ENCODE data around the gene NR3C2.

The NR3C2 gene

DNA sequence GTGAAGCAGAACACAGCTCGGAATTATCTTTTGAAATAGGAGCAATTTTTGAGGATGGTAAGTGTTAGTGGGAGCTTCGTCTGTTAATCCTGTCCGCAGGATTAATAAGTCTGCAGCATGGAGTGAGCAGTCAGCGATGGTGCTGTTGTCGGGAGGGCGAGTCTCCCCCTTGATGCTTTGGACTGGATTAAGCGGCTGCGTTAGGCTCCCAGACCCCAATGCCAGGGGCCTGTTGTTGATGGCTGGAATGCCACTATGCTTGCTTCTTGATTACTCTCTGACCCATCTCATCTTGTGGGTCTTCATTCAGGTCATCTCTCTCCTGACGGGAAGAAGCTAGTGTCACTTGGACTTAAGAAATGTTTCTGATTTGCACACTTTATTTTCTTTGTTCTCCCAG lies 377.8 kb downstream of the NR3C2 start:
- Mint-ChIP-seq H3K27ac (no peak overlapping the region), H3K9me3 (no peaks in the 10 kb centered on the region), H3K4me1 (peaks cover 27% of the 10 kb centered on the region), H3K4me3 (no peak overlapping the region), H3K36me3 (peaks cover 13% of the 10 kb centered on the region)
- no peak for ATAC-seq
- DNase-seq (ENCODE audit: low spot score in 2 of 2): no peak

DNA sequence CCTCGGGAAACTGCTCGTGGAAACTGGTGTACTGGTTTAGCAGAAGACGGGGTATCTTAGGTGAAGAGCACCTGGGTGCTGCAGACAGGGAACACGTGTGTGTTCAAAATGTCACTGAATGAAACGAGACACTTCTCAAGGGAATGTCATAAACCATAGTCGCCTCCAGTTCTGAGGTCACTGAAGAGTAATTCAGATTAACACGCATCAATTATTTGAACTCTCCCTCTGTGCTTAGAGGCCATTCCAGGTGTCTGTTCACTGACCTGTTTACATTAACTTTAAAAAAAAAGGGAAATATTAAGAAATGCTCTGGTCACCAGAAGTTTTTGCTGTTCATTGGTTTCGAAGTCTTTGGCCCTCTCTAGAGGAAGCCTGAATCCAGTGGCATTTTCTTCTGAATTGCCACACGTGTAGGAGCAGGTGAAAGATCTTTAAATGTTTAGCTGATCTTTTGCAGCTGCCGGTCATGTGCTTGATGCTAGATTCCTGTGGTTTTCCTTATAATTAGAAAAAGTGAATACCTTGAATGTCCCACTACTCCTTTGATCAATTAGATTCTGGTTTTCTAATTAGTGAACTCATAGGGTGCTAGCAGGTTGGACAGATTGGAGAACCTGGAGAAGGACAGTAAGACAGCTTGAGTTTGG lies 379.8 kb downstream of the NR3C2 start:
- no peak overlapping the region for H3K4me3 Mint-ChIP-seq
- no peak overlapping the region for H3K27ac Mint-ChIP-seq
- ATAC-seq (no peak), DNase-seq (ENCODE audit: low spot score in 2 of 2) (no peak)
- no peaks in the 10 kb centered on the region for H3K9me3 Mint-ChIP-seq
- peaks cover 47% of the 10 kb centered on the region for H3K4me1 Mint-ChIP-seq
- peaks cover 13% of the 10 kb centered on the region for H3K36me3 Mint-ChIP-seq

DNA sequence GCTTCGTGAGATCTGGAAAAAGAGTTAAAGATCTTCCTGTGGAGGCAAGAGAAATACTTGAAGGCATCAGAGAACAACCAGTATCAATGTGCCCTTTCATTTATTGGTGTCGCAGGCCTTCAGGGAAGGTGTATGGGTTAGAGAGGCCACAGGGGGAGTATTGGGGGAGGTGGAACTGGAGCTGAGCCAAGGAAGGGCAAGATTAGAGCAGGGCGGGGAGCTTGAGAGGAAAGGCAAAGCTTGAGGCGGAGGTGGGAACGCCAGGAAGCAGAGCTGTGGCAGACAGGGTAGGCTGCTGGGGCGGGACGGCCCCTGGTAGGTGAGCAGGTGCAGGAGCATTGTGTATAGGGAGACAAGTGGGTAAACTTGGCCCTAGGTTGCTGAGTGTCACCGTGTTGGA lies 380.4 kb downstream of the NR3C2 start:
- Mint-ChIP-seq H3K4me3 (no peak overlapping the region), H3K9me3 (no peaks in the 10 kb centered on the region), H3K27ac (peak overlapping the region; percentile 36), H3K36me3 (peaks cover 13% of the 10 kb centered on the region), H3K4me1 (peaks cover 53% of the 10 kb centered on the region)
- ATAC-seq: no peak
- DNase-seq (ENCODE audit: low spot score in 2 of 2): no peak

DNA sequence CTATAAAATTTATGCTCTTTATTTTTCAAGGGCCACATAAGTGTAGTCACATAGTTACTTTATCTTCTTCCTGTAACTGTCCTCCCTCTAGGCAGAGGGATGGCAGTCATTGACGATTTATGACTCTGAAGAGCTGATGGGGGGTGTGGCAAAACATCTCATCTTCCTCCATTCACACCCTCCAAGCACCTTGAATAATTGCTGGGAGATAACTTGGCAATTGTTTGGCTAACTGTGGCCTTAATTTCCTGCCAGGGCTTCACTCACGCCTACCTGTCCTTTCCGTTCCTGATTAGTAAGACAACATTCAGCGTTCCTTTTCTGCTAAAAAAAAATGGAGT lies 381.1 kb downstream of the NR3C2 start:
- Mint-ChIP-seq H3K36me3 (peaks cover 13% of the 10 kb centered on the region), H3K4me1 (peaks cover 60% of the 10 kb centered on the region), H3K9me3 (no peaks in the 10 kb centered on the region), H3K4me3 (peak overlapping the region; percentile 52), H3K27ac (peak overlapping the region; percentile 36)
- ATAC-seq: peak; percentile 27
- no peak for DNase-seq (ENCODE audit: low spot score in 2 of 2)

DNA sequence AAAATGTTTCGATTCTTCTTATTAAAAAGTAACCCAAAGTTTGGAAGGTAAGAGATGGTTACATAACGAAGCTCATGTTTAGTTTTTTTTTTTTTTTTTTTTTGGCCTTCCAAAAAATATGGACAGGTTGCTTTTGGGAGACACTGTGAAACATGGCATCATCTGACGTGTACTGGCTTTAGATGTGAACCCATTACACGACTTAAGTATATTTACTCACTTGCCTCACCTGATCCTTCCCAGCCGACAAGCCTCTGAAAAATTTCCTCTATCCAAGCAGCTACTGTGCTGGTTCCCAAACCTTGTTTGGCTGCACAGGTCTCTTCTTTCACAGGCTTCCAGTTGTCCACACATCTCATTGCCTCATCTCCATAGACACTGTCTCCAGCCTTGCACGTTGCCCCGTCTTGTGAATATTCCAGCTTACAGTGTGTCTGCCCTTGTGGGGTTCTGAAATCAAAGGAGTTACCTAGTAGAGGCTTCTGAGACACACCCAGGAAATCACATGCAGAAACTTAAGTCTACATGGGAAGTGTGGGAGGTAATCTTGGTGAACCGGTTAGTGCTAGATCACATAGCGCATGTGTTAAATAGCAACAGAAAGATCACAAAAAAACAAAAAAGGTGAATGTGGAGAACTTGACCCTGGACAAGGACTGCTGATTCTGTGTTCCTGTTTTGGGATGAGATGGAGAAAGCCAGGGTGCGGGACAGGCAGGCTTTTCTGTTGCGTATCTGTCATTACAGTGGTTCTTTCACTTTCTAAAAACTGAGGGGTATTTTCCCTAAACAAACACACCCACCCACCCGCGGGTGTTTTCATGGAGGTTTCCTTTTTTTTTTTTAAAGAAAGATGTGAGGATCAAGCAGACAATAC lies 381.7 kb downstream of the NR3C2 start:
- H3K27ac Mint-ChIP-seq: peak overlapping the region; percentile 36
- H3K9me3 Mint-ChIP-seq: no peaks in the 10 kb centered on the region
- no peak for ATAC-seq
- H3K36me3 Mint-ChIP-seq: peaks cover 13% of the 10 kb centered on the region
- H3K4me3 Mint-ChIP-seq: peak overlapping the region; percentile 52
- H3K4me1 Mint-ChIP-seq: peaks cover 66% of the 10 kb centered on the region
- no peak for DNase-seq (ENCODE audit: low spot score in 2 of 2)

DNA sequence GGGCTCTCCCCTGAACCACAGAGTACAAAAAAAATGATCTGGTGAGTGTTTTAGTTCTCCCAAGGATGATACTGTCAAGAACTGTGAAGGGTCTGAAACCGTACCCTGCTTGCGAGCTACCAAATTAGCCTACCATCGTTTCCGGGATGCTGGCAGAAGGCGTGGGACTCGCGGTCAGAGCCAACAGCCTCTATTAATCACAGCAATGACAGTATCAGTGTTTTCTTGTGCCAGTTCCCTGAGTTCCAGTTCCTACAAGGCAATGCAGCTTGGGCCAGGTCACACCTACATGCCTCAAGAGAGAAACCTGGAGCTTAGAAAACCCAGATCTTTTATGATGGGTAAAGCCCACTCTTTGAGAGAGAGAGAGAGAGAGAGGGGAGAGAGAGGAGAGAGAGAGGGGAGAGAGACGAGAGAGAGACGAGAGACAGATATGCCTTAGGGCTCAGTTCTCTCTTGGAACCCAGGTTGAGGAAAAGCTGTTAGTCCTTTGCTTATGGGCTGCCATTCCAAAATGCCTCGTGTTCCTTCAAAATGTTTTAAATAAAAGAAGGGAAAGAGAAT lies 382.5 kb downstream of the NR3C2 start:
- H3K36me3 Mint-ChIP-seq: peaks cover 7% of the 10 kb centered on the region
- peak overlapping the region; percentile 88 for H3K27ac Mint-ChIP-seq
- ATAC-seq (peak; percentile 25), DNase-seq (ENCODE audit: low spot score in 2 of 2) (no peak)
- no peaks in the 10 kb centered on the region for H3K9me3 Mint-ChIP-seq
- H3K4me1 Mint-ChIP-seq: peaks cover 66% of the 10 kb centered on the region
- H3K4me3 Mint-ChIP-seq: peak overlapping the region; percentile 52

DNA sequence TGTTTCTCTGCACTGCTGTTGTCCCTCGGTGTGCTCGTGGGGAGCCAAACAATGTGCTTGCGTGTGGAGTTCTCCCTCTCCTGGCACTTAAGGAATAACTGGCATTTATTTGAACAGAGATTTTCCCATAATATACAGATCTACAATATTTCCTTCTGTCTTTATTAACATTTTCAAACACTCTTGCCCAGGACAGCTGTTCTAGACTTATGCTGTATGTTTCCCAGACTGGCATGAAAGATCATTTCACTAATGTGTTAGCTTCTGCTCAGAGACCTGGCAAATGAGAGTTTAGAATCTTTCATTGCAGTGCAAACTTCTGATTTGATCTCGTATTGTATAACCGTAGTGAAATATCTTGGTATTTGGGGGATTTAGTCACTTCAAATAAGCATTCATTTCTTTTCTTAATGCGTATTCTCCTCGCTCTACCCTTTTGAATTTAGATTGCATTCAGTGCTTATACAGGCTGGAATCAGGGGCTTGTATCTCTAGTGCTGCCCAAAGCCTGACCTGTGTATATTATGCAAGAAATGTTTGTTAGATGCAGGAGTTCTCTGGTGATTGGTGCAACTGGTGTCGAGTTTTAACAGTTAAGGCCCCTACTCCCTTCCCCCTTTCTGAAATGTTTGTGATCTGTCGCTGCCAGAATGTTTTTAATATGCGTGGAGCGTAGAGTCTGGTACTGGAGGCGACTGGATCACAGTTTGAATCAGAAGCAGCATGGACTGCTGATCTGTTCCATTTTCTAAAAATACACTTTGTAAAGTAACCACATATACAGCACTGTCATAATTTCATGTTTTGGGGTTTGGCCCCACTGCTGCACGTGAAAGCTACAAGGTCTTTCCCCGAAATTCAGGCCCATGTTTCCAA lies 384.0 kb downstream of the NR3C2 start:
- peak overlapping the region; percentile 3 for H3K27ac Mint-ChIP-seq
- no peaks in the 10 kb centered on the region for H3K9me3 Mint-ChIP-seq
- ATAC-seq (peak; percentile 33), DNase-seq (ENCODE audit: low spot score in 2 of 2) (no peak)
- H3K4me3 Mint-ChIP-seq: peak overlapping the region; percentile 52
- H3K4me1 Mint-ChIP-seq: peaks cover 73% of the 10 kb centered on the region
- H3K36me3 Mint-ChIP-seq: no peaks in the 10 kb centered on the region

DNA sequence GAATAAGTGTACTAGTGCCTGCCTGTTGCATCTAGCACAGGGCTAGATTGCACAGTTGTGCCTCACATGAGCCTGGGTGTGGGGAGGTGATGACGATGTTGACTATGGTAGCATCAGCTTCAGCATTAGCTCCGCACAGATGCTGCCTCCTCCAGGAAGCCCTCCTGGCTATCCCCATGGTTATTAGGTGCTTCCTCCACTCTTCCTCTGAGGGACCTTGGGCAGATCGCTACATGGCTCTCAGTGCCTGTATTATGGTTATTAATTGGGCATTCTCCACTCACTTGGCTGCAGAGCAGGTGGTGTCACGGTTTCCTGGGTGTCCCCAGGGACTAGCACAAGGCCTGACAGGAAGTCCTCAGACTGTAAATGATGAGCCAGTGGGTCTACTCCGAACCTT lies 384.7 kb downstream of the NR3C2 start:
- no peaks in the 10 kb centered on the region for H3K36me3 Mint-ChIP-seq
- DNase-seq (ENCODE audit: low spot score in 2 of 2) (no peak), ATAC-seq (no peak)
- peaks cover 80% of the 10 kb centered on the region for H3K4me1 Mint-ChIP-seq
- H3K9me3 Mint-ChIP-seq: no peaks in the 10 kb centered on the region
- H3K27ac Mint-ChIP-seq: no peak overlapping the region
- no peak overlapping the region for H3K4me3 Mint-ChIP-seq

DNA sequence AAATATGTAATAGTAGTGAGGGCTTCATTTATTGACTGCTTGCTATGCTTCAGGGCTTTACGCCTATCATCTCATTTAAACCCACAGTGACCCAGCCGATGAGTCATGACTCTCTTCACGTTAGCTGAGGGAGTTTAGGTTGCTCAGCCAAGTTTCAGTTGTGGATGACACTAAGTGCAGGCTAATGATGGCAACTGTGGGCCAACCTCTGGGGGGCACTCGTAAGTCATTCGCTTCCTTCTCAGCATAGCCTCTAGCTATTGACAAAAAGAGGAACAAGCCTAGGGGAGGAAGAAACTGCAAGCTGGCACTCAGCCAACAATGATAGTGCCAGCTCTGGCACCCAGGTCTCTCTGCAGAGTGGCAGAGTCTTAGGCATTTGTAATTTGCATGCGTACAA lies 385.3 kb downstream of the NR3C2 start:
- Mint-ChIP-seq H3K4me3 (no peak overlapping the region), H3K4me1 (peaks cover 82% of the 10 kb centered on the region), H3K9me3 (no peaks in the 10 kb centered on the region)

DNA sequence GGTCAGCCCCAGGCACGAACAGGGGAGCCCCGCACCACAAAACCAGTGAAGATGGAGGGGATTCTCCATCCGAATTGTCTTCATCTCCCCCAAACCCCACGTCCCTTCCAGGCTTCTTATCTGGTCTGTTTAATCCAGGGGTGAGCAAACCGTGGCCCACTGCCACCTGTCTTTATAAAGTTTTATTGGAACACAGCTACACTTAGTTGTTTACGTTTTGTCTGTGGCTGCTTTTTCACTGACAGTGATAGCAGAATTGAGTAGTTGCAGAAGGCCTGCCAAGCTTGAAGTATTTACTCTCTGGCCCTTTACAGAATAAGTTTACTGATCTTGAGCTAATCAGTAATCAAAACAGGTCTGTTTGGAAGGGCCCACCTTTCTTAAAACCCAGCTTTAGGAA lies 386.4 kb downstream of the NR3C2 start:
- Mint-ChIP-seq H3K36me3 (no peaks in the 10 kb centered on the region), H3K4me1 (peaks cover 83% of the 10 kb centered on the region), H3K9me3 (no peaks in the 10 kb centered on the region), H3K27ac (peak overlapping the region; percentile 84), H3K4me3 (no peak overlapping the region)
- DNase-seq (ENCODE audit: low spot score in 2 of 2) (no peak), ATAC-seq (no peak)

More for the DNA sequence above, 385.3 kb downstream of the NR3C2 start:
- DNase-seq (ENCODE audit: low spot score in 2 of 2): peak; percentile 51 to 84
- no peaks in the 10 kb centered on the region for H3K36me3 Mint-ChIP-seq
- peak overlapping the region; percentile 84 for H3K27ac Mint-ChIP-seq
- ATAC-seq: peak; percentile 95

DNA sequence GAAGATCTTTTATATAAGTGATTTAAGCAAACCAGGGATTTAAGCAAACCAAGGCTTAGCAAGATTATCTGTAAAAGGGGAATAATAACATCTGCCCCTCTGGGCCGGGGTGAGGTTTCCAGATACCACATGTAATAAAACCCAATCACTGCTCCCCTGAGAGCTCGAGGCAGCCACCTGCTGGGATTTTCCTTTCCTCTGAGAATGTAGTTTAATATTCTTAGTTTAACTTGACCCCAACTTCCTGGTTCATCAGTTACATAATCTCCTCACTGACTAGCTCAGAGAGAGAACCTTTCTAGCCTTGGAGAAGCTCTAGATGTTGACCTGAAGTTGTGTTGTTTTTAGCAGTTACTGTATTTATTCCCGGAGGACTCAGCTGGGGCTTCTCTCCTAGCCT lies 387.9 kb downstream of the NR3C2 start:
- H3K36me3 Mint-ChIP-seq: no peaks in the 10 kb centered on the region
- H3K4me3 Mint-ChIP-seq: no peak overlapping the region
- H3K4me1 Mint-ChIP-seq: peaks cover 74% of the 10 kb centered on the region
- no peaks in the 10 kb centered on the region for H3K9me3 Mint-ChIP-seq
- peak overlapping the region; percentile 81 for H3K27ac Mint-ChIP-seq
- no peak for ATAC-seq
- DNase-seq (ENCODE audit: low spot score in 2 of 2): no peak

DNA sequence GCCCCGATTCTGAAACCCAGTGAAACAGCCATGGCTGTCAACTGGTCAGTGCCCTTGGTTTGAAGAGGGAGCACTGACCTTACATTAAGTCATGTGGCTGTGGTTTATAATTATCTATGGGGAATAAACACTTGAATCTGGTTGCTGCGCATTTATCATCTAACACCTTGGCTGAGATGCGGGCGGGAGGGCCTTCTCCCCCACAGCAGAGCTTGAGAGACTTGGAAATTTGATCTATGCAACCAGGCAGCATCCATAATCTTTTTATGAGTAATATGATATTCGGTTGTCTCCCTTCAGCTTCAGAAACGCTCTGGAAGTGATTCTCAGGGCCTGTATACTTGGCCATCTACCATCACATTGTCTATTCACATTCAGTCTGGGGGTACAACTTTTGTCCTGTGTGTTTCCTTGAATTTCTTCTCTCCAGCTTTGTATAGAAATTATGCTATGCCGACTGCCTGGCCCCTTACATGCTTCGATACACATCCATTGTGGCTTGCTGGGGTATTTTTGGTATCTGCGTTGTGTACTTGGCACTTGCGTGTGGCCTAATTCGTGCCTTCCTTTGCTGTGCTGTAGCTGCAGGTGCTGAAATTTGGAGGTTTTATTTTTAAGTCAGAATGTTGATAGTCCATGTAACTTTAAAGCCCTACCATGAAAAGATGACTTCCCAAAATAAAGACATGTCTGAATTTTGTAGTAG lies 388.8 kb downstream of the NR3C2 start:
- Mint-ChIP-seq H3K36me3 (no peaks in the 10 kb centered on the region), H3K9me3 (no peaks in the 10 kb centered on the region), H3K4me1 (peaks cover 65% of the 10 kb centered on the region), H3K4me3 (peak overlapping the region; percentile 30), H3K27ac (peak overlapping the region; percentile 81)
- no peak for DNase-seq (ENCODE audit: low spot score in 2 of 2)
- ATAC-seq: no peak

DNA sequence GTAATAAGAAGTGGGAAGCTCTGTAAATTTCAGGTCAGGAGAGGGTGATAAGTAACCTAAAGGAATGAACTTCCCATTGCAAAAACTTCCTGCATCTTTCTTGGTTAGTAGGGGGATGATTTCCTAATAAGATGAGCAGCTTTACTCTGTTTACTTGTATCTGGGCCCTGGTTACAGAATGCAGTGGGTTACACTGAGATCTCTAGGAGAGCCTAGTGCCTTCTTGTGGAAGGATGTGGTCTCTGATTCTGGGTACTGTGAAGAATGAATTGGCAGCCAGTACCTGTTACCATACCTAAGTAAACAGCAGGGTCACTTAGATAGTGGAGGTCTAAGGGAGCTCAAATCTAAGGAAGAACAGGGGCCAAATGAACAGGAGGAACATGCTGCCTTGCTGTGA lies 389.8 kb downstream of the NR3C2 start:
- no peak for DNase-seq (ENCODE audit: low spot score in 2 of 2)
- no peaks in the 10 kb centered on the region for H3K9me3 Mint-ChIP-seq
- H3K4me1 Mint-ChIP-seq: peaks cover 55% of the 10 kb centered on the region
- H3K36me3 Mint-ChIP-seq: no peaks in the 10 kb centered on the region
- peak overlapping the region; percentile 81 for H3K27ac Mint-ChIP-seq
- ATAC-seq: peak; percentile 81
- H3K4me3 Mint-ChIP-seq: peak overlapping the region; percentile 30

DNA sequence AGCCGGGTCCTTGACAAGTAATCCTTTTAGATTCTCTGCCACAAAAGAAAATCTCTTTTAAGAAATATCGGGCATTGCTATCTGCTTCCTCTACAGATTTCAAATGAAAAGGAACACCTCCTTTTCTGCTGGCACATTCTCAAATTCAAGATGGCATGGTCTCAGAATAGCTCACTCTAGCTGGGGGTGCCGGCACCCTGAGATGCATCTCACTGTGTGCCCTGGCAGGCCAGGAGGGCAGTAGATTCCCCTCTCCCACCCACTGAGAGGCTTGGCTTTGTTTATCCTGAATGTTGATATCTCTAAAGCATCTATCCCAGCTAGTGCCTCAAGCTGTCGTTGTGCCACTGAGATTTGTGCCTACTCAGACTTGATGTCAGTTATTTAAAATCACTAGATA lies 390.8 kb downstream of the NR3C2 start:
- peaks cover 45% of the 10 kb centered on the region for H3K4me1 Mint-ChIP-seq
- no peaks in the 10 kb centered on the region for H3K36me3 Mint-ChIP-seq
- ATAC-seq: no peak
- no peak for DNase-seq (ENCODE audit: low spot score in 2 of 2)
- H3K9me3 Mint-ChIP-seq: no peaks in the 10 kb centered on the region
- peak overlapping the region; percentile 81 for H3K27ac Mint-ChIP-seq
- no peak overlapping the region for H3K4me3 Mint-ChIP-seq

DNA sequence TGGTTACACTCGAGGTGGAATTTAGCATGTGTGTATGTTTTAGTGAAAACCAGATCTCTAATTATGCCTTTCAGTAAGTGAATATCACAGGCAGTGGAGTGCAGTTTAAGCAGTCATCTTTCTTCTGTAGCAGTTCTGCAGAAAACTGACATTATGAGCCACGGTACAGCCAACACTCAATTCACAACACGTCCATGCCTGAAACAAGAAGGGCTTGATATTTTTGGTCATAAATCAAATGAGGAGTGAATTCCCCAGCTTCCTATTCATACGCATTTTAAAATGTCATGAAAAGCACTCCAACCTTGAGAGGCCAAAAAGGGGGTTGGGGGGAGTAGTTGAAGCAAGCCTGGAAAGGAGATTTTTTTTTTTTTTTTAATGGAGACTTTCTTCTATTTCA lies 393.6 kb downstream of the NR3C2 start:
- no peaks in the 10 kb centered on the region for H3K36me3 Mint-ChIP-seq
- DNase-seq (ENCODE audit: low spot score in 2 of 2) (no peak), ATAC-seq (no peak)
- no peak overlapping the region for H3K27ac Mint-ChIP-seq
- peaks cover 33% of the 10 kb centered on the region for H3K4me1 Mint-ChIP-seq
- H3K4me3 Mint-ChIP-seq: no peak overlapping the region
- H3K9me3 Mint-ChIP-seq: no peaks in the 10 kb centered on the region

All from stimulated activated effector memory CD8-positive, alpha-beta T cell treated with anti-CD3 and anti-CD28 coated beads, Interleukin-12 subunit alpha, Interleukin-12 subunit beta, amount 100 ng/mL, for 72 hours (primary cell).